VCaP (cell line): ENCODE data around the gene RAB24.

Experiments
- H3K27ac ChIP-seq: fragments of 450-650 bp; 2 replicates; pipeline ENCODE4 v1.5.1; 2017
- CTCF ChIP-seq: fragments of 450-650 bp; conservative IDR thresholded peaks from 2 replicates; pipeline ENCODE4 v1.5.1; 2017; ENCODE audit warnings: mild to moderate bottlenecking, moderate library complexity

RAB24 gene

DNA sequence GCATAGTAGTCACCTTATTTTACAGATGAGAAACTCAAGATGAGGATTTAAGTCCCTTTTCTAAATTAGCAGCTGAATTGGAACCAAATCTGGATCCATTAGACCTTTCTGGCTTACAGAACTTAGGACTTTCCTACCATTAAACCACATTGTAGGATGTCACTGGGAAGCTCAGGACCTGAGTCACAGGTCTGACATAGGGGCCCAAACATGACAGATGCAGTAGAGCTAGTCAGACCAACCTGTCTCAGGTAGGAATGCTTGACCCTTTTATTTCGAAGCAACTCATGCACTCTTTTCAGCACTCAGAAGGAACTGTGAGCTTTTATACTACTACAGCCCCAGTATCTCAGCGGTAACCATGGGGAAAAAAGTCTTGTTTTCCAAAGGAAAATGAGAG, 2.6 kb downstream of the RAB24 start:
- TF ChIP-seq CTCF = no peak
- H3K27ac ChIP-seq = peak overlapping the region; percentile 95

DNA sequence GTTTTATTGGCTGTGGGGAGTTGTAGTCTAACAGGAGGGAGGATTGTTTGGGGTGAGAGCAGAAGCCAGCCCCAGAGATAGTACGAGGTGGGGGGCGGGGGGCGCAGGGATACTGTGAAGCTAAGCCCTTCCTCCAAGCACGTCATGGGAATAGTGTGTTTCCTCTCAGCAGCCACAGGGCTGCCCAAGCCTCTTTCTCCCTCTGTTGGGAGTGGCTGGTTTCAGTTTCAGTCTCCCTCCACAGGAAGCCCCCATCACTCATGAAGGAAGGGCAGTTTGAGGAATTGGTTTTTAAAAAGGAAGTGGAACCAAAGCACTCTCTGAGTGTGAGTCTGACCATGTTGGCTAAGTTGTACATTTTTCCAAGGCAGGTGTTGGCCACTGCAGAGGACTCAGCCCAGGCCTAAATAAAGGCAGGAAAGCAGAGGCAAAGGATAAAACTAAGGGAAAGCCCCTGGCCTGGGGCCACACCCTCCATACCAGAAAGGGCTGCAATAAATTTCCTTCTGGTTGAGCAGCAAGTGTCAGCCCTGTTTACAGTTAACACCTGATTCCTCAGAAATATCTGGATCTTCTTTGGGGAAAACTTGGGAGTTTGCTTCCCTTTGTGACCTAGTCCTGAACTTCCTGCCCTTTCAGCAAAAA, 3.2 kb downstream of the RAB24 start:
- peak overlapping the region; percentile 95 for H3K27ac ChIP-seq
- no peak for TF ChIP-seq CTCF

- peak overlapping the region; percentile 95; the same call in 1 of the 2 replicates for H3K27ac ChIP-seq
- TF ChIP-seq CTCF = no peak
Observed at GRCh38 chr5:177299697-177300096, 3.8 kb downstream of the RAB24 start.

DNA sequence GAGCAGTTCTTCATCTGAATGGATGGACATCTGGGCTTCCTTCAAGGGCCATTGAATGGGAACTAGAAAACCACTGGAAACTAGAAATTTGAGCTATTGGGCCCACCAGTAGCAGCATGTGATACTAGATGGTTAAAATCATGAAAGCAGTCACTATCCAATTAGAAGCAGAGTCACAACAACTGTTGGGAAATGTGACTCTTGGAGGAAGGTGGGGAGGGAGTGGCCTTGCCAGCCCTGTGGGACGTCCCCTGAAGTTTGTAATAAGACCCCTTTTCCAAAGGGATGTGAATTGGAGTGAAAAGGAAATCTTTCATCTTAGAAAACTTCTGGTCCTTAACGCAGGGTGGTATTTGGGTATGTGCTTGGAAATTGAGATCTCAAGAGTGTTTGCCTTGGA, 5.6 kb downstream of the RAB24 start:
- H3K27ac ChIP-seq = no peak overlapping the region
- TF ChIP-seq CTCF = no peak

- TF ChIP-seq CTCF = no peak
- peak overlapping the region; percentile 45 for H3K27ac ChIP-seq
Observed at GRCh38 chr5:177296581-177296980, 6.9 kb downstream of the RAB24 start.

- peak overlapping the region; percentile 45 for H3K27ac ChIP-seq
- no peak for TF ChIP-seq CTCF
Observed at GRCh38 chr5:177295924-177296323, 7.6 kb downstream of the RAB24 start.

GRCh38 chr5:177294632-177295031, 8.9 kb downstream of the RAB24 start:
- no peak for TF ChIP-seq CTCF
- H3K27ac ChIP-seq = peak overlapping the region; percentile 45; the same call in 1 of the 2 replicates
